ENCODE results near the gene UBC.
"Not testable (repeated sequence)": the region's sequence is repeated elsewhere in the genome, so short reads cannot be mapped to it uniquely, and the experiment has no call there.

The UBC gene

DNA sequence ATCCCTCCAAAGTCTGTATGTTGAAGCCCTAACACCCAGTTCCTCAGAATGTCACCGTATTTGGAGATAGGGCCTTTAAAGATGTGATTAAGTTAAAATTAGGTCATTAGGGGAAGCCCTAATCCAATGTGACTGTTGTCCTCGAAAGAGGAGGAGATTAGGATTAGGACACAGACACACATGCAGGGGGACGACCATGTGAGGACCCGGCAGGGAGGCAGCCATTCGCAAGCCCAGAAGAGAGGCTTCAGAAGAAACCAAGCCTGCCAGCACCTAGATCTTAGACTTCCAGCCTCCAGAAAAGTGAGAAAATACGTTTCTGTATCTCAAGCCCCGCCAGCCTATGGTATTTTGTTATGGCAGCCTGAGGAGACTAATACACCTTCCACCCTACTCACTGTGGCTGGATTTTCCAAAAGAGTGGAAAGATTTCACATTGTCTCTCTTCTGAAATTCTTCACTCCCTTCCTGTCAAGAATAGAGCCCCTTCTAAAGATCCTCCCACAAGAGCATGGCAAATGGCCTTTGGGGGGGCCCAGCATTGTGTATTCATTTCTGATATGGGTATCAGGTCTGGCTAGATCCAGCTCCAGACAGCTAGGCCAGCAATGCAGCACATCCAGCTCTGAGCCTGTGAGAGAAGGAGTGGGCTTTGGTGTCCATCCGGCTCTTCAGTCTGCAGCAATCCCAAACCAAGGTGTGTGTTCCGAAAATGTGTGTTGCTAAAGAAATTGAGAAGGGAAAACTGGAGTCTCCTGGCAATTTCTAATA is 15.4 kb upstream of the UBC start:
- TF ChIP-seq, protein P1, sequence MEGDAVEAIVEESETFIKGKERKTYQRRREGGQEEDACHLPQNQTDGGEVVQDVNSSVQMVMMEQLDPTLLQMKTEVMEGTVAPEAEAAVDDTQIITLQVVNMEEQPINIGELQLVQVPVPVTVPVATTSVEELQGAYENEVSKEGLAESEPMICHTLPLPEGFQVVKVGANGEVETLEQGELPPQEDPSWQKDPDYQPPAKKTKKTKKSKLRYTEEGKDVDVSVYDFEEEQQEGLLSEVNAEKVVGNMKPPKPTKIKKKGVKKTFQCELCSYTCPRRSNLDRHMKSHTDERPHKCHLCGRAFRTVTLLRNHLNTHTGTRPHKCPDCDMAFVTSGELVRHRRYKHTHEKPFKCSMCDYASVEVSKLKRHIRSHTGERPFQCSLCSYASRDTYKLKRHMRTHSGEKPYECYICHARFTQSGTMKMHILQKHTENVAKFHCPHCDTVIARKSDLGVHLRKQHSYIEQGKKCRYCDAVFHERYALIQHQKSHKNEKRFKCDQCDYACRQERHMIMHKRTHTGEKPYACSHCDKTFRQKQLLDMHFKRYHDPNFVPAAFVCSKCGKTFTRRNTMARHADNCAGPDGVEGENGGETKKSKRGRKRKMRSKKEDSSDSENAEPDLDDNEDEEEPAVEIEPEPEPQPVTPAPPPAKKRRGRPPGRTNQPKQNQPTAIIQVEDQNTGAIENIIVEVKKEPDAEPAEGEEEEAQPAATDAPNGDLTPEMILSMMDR (IDR thresholded peaks at IDR 0.05; ENCODE audit: insufficient read depth, low read length, missing control alignments) = no peak
- POLR2A ChIA-PET = no interaction called here
- no peak for DNase-seq (ENCODE audit: low read depth, low spot score)
- H3K4me3 ChIP-seq (ENCODE audit: low read depth, low read length) = no peak overlapping the region
- CTCF ChIA-PET = interaction anchor here (1.5 kb wide), 1 partner anchor 11 kb away, joined by 6 read pairs; no protein-coding TSS in a partner anchor

DNA sequence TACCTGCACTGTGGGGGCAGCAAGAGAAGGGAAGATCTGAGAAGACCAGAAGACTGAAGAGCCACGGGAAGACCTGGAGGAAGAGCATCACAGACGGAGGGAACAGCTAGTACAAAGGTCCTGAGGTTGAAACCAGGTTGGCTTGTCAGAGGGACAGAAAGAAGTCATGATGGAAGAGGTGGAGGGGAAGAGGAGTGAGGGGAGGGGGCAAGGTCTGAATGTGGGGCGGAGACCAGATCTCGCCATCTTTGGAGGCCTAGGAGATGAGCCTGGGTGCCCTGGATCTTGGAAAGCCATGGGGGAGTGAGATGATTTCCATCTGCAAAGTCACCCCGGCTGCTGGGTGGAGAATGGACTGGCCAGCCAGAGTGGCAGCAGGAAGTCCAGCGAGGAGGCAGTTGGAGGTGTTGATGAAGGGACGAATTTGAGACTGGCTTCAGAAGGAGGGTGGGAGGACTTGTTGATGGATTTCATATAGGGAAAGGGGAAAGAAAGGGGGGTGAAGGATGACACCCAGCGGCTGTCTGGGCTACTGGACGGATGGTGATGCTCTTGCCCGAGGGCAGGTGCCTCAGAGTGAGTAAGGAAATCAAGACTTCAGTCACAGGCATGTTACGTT is 14.6 kb upstream of the UBC start:
- TF ChIP-seq, protein P1 (IDR thresholded peaks at IDR 0.05; ENCODE audit: insufficient read depth, low read length, missing control alignments) = no peak
- ChIA-PET CTCF (interaction anchor here (1.1 to 3.1 kb wide), 2 partner anchors 10 to 24 kb away, joined by 3 to 30 read pairs; no protein-coding TSS in a partner anchor), POLR2A (interaction anchor here (2.2 kb wide), 1 partner anchor 11 kb away, joined by 10 read pairs; no protein-coding TSS in a partner anchor)
- no peak overlapping the region for H3K4me3 ChIP-seq (ENCODE audit: low read depth, low read length)
- no peak for DNase-seq (ENCODE audit: low read depth, low spot score)

DNA sequence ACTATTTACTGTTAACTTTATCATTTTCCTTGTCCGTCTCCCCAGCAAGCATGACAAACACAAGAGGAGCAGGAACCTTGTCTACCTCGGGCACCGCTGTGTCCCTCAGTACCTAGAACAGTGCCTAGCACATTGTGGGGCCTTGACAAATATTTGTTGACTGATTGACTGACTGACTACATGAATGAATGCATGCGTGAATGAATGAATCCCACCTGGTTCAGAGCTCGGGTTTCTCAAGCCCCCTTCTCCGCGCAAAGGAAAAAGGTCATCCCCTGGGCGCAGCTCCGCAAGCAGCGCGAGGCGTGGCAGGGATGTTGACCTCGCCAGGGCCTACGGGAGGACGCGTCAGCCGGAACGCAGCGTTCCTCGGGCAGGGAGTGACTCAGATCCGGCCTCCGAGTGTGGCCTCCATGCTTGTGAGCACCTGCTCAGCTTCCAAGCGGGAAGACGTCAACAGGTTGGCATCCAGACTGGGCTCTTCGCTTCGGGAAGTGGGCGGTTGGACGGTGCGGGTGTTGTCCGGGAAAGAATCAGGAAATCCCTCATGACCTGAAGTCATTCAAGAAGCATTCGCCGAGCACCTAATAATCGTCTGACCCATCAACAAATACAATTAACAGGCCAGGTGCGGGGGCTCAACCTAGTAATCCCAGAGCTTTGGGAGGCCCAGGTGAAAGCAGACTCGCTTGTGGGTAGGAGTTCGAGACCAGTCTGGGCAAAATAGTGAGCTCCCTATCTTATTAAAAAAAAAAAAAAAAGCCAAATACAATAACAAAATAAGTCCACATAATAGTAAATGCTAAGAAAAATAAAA is 13.9 kb upstream of the UBC start:
- H3K4me3 ChIP-seq (ENCODE audit: low read depth, low read length) = peak overlapping the region; percentile 47
- no peak for DNase-seq (ENCODE audit: low read depth, low spot score)

DNA sequence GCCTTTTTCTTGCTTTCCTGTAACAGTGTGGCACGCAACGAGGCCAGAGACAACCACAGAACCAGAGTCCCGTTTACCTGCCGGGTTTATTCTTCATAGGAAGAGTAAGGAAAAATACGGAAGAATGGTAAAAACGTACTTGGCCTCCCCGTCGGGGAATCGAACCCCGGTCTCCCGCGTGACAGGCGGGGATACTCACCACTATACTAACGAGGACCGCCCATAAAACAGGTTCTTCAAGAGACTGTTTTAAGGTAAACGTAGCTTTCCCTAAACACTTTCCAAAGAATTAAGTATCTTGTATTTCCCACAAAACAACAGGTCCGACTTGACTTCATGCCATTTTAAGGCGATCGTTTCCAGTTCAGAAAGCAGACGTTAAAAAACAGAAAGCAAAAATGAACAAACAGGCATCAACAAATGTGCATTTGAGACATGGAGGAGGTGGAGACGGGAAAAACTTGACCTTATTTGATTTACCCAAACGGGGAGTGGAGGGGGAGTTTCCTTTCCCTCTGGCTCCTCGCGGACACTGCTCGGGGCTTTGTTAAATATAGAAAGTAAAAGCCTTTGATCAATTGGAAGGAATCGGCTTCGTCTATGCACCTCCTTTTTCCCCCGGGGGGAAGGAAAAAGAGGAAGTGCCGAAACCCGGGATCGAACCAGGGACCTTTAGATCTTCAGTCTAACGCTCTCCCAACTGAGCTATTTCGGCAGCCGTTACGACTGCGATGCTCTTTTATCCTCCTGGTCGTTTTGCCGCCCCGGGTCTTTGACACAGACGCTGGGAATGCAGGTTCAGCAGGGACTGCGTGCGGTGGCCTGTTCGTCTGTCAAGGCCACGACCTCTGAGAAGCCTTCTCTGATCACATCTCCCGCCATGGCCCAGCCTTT is 13.0 kb upstream of the UBC start:
- POLR2A ChIA-PET = interaction anchor here (0.8 to 3.4 kb wide), 6 partner anchors 11 to 21 kb away, joined by 3 to 23 read pairs (median 6); partner anchors contain the start of gene UBC
- CTCF ChIA-PET = interaction anchor here (1.1 to 3.1 kb wide), 4 partner anchors 12 to 22 kb away, joined by 3 to 30 read pairs (median 4); no protein-coding TSS in a partner anchor
- TF ChIP-seq, protein P1 (IDR thresholded peaks at IDR 0.05; ENCODE audit: insufficient read depth, low read length, missing control alignments) = no peak
- peak overlapping the region; percentile 80 for H3K4me3 ChIP-seq (ENCODE audit: low read depth, low read length)
- no peak for DNase-seq (ENCODE audit: low read depth, low spot score)

More for the DNA sequence above, 13.9 kb upstream of the UBC start:
- ChIA-PET POLR2A (interaction anchor here (0.8 to 3.4 kb wide), 6 partner anchors 10 to 22 kb away, joined by 3 to 23 read pairs (median 6); partner anchors contain the start of gene UBC), CTCF (interaction anchor here (1.1 to 3.1 kb wide), 4 partner anchors 11 to 23 kb away, joined by 3 to 30 read pairs (median 4); no protein-coding TSS in a partner anchor)
- TF ChIP-seq, protein P1 (IDR thresholded peaks at IDR 0.05; ENCODE audit: insufficient read depth, low read length, missing control alignments) = no peak

DNA sequence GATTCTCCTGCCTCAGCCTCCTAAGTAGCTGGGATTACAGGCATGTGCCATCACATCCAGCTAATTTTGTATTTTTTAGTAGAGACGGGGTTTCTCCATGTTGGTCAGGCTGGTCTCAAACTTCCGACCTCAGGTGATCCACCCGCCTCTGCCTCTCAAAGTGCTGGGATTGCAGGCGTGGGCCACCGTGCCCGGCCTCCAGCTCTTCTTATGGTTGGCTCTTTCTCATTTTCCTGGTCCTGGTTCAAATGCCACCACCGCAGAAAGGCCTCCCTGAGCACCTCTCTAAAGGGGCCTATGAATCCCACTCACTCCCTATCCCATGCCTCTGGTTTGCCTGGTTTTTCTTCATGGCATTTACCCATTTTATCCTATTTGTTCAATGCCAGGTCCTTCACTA is 11.3 kb upstream of the UBC start:
- DNase-seq (ENCODE audit: low read depth, low spot score); CTCF ChIA-PET; H3K4me3 ChIP-seq (ENCODE audit: low read depth, low read length): not testable (repeated sequence)
- POLR2A ChIA-PET = interaction anchor here (3.4 kb wide), 1 partner anchor 9 kb away, joined by 23 read pairs; no protein-coding TSS in a partner anchor
